Stomach smooth muscle (tissue), 2 donors: ENCODE measurements around the gene TTC28.
"Not testable (repeated sequence)": the region's sequence is repeated elsewhere in the genome, so short reads cannot be mapped to it uniquely, and the experiment has no call there.

Experiments used
- H3K27ac ChIP-seq: one replicate; pipeline ENCODE4 v1.7.0; 2013; ENCODE audit warnings: mild to moderate bottlenecking, low read length, inconsistent platforms
- H3K27me3 ChIP-seq, 2 donors: one replicate each; pipeline ENCODE4 v1.7.0; 2013; ENCODE audit warnings: low read length in 2 of 2; ENCODE audit not compliant: insufficient read depth in 2 of 2, control insufficient read depth in 1 of 2
- H3K36me3 ChIP-seq, 2 donors: one replicate each; pipeline ENCODE4 v1.7.0; 2013; ENCODE audit warnings: low read length in 2 of 2; ENCODE audit not compliant: control insufficient read depth in 2 of 2, insufficient read depth in 2 of 2
- H3K4me1 ChIP-seq: one replicate; pipeline ENCODE4 v1.7.0; 2013; ENCODE audit warnings: low read length; ENCODE audit not compliant: control insufficient read depth, insufficient read depth
- H3K4me3 ChIP-seq, 2 donors: one replicate each; pipeline ENCODE4 v1.7.0; 2013; ENCODE audit warnings: low read length in 2 of 2
- H3K9ac ChIP-seq, 2 donors: one replicate each; pipeline ENCODE4 v1.7.0; 2013; ENCODE audit warnings: low read length in 2 of 2, mild to moderate bottlenecking in 1 of 2
- H3K9me3 ChIP-seq, 2 donors: one replicate each; pipeline ENCODE4 v1.7.0; 2013; ENCODE audit warnings: low read length in 2 of 2; ENCODE audit not compliant: control insufficient read depth in 2 of 2
- donor health status: healthy.
- donor health status: Pancreatic carcinoma.

Gene TTC28

GRCh38 chr22:28074526-28074925 lies 605.1 kb downstream of the TTC28 start:
- Histone ChIP-seq H3K9me3 (no peaks in the 10 kb centered on the region), H3K36me3 (peaks cover 5 to 8% of the 10 kb centered on the region in 2 donors), H3K27me3 (no peaks in the 10 kb centered on the region), H3K4me3 (no peak overlapping the region), H3K27ac (no peak overlapping the region), H3K4me1 (peaks cover 7% of the 10 kb centered on the region), H3K9ac (no peak overlapping the region)

- Histone ChIP-seq H3K36me3 (peaks cover 5 to 8% of the 10 kb centered on the region in 2 donors), H3K4me3 (no peak overlapping the region), H3K9me3 (no peaks in the 10 kb centered on the region), H3K9ac (no peak overlapping the region), H3K4me1 (peaks cover 7% of the 10 kb centered on the region), H3K27me3 (no peaks in the 10 kb centered on the region), H3K27ac (no peak overlapping the region)
These were observed 607.6 kb downstream of the TTC28 start for GRCh38 chr22:28072066-28072465.

DNA sequence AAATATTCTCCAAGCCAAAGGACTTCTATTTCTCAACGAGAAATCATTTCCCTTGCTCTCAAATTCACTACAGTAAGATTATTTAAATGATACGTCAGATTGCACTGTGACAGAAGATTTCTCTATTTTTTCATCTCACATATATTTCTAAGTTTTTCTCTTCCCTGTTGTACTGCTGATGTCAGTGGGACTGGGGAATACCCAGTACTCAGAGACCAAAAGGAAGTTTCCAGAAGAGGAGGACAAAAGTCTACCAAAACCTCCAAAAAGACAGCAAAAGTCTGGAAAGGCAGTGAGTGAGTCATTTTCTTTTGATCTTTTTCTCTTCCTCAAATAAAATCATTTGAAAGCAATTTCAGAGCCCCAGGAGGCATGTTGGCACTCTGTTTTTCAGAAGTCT lies 610.8 kb downstream of the TTC28 start:
- Histone ChIP-seq H3K36me3 (peaks cover 5 to 11% of the 10 kb centered on the region in 2 donors), H3K27ac (no peak overlapping the region), H3K9ac (no peak overlapping the region), H3K9me3 (no peaks in the 10 kb centered on the region), H3K4me3 (no peak overlapping the region), H3K4me1 (no peaks in the 10 kb centered on the region), H3K27me3 (no peaks in the 10 kb centered on the region)

- Histone ChIP-seq H3K27ac (no peak overlapping the region), H3K36me3 (peaks cover 0 to 4% of the 10 kb centered on the region in 2 donors), H3K9me3 (no peaks in the 10 kb centered on the region), H3K4me3 (no peak overlapping the region), H3K9ac (no peak overlapping the region), H3K27me3 (no peaks in the 10 kb centered on the region), H3K4me1 (no peaks in the 10 kb centered on the region)
These were observed 614.7 kb downstream of the TTC28 start for GRCh38 chr22:28064920-28065319.

DNA sequence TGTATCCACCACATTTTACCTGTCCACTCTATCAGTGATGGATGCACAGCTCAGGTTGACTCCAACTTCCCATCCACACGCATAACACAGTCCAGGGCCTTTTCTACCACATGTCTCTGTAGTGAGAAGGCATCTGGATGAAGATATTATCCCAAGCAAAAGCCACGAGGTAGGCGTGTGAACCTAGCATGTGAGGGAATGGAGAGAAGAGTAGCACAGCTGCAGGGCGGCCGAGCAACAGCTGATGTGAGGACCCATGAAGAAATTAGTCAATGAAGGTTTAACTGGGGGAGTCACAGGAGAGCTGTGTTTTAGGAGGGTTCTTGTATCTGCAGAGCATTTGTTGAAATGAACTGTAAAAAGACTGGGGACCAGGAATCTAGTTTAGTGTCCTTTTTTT lies 616.0 kb downstream of the TTC28 start:
- no peaks in the 10 kb centered on the region for H3K27me3 ChIP-seq
- no peaks in the 10 kb centered on the region for H3K4me1 ChIP-seq
- H3K4me3 ChIP-seq: no peak overlapping the region
- H3K9me3 ChIP-seq: no peaks in the 10 kb centered on the region
- peaks cover 0 to 4% of the 10 kb centered on the region in 2 donors for H3K36me3 ChIP-seq
- no peak overlapping the region for H3K9ac ChIP-seq
- H3K27ac ChIP-seq: no peak overlapping the region

DNA sequence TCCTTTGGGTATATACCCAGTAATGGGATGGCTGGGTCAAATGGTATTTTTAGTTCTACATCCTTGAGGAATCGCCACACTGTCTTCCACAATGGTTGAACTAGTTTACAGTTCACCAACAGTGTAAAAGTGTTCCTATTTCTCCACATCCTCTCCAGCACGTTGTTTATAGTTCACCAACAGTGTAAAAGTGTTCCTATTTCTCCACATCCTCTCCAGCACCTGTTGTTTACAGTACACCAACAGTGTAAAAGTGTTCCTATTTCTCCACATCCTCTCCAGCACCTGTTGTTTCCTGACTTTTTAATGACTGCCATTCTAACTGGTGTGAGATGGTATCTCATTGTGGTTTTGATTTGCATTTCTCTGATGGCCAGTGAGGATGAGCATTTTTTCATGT lies 619.0 kb downstream of the TTC28 start:
- H3K27ac ChIP-seq, H3K36me3 ChIP-seq, H3K9ac ChIP-seq, H3K27me3 ChIP-seq, H3K4me3 ChIP-seq, H3K4me1 ChIP-seq, H3K9me3 ChIP-seq: not testable (repeated sequence)

- H3K9me3 ChIP-seq: no peaks in the 10 kb centered on the region
- peaks cover 0 to 2% of the 10 kb centered on the region in 2 donors for H3K36me3 ChIP-seq
- no peaks in the 10 kb centered on the region for H3K4me1 ChIP-seq
- no peak overlapping the region for H3K27ac ChIP-seq
- H3K9ac ChIP-seq: no peak overlapping the region
- H3K4me3 ChIP-seq: no peak overlapping the region
- no peaks in the 10 kb centered on the region for H3K27me3 ChIP-seq
These were observed 621.6 kb downstream of the TTC28 start for GRCh38 chr22:28058036-28058435.

GRCh38 chr22:28054819-28055208 lies 624.8 kb downstream of the TTC28 start:
- H3K4me1 ChIP-seq: no peaks in the 10 kb centered on the region
- H3K9ac ChIP-seq: no peak overlapping the region
- H3K36me3 ChIP-seq: peaks cover 0 to 2% of the 10 kb centered on the region in 2 donors
- no peak overlapping the region for H3K27ac ChIP-seq
- no peaks in the 10 kb centered on the region for H3K27me3 ChIP-seq
- H3K4me3 ChIP-seq: no peak overlapping the region
- H3K9me3 ChIP-seq: no peaks in the 10 kb centered on the region

DNA sequence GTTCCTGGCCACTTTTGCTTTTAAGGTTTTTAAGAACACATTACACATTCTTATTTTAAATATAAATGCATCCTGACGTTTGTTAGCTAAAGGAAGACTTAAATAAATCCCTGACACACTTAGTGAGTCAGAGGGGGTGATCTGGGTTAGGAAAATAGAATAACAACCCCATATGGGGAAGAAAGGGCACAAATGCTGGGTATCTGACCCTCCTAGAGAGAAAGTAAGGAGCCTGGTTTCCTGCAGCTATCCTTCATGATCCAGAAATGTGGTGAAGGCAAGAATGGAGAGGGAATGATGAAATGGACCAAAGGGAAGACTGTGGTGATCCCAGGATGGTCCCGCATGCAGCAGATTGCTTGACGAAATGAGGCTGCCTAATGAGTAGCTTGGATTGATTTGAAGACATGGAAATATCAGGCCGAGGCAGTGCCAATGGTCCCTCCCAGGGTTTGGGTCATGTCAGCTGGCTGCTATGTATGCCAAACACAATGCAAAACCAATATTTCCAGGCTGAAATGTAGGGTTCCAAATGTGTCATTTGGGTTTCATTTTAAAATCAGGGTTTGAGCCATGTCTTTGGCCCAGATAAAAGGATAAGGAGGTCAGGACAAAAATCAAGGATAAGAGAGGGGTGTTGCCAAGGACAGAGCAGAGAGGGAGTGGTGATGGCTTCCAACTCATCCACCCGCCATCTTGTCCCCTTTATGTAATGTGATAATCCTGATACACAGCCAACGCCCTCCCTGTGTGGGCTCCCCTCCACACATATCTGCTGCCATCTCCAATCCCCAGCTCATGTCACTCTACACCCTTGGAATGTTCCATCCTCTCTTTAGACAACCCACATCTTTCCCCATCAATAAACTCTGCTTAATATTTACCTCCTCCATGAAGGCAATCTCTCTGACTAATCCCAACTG lies 625.5 kb downstream of the TTC28 start:
- H3K27ac ChIP-seq: no peak overlapping the region
- no peak overlapping the region for H3K4me3 ChIP-seq
- peaks cover 0 to 2% of the 10 kb centered on the region in 2 donors for H3K36me3 ChIP-seq
- H3K9ac ChIP-seq: no peak overlapping the region
- no peaks in the 10 kb centered on the region for H3K9me3 ChIP-seq
- H3K4me1 ChIP-seq: no peaks in the 10 kb centered on the region
- H3K27me3 ChIP-seq: no peaks in the 10 kb centered on the region

DNA sequence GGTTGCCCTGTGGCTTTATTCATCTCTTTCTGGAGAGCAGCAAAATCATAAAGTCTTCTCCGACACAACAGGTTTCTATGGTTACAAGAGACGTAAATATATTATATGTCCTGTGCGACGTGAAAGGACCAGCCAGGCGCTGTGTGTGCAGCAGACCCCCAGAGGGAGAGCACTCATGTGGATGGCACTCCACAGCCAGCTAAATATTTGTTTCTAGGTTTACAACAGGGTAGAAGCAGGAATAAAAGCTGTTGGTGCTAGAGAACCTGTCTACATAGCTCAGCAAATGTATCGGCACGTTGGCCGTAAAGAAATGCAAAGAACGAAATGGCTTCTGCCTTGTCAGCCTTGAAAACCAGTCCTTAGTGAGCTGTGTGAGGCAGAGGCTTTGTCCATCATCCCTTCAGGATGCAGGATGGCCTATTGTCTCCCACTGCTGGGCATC lies 626.8 kb downstream of the TTC28 start:
- Histone ChIP-seq H3K9me3 (no peaks in the 10 kb centered on the region), H3K9ac (no peak overlapping the region), H3K4me3 (no peak overlapping the region), H3K36me3 (peaks cover 0 to 2% of the 10 kb centered on the region in 2 donors), H3K27ac (no peak overlapping the region), H3K4me1 (peaks cover 2% of the 10 kb centered on the region), H3K27me3 (no peaks in the 10 kb centered on the region)

- no peaks in the 10 kb centered on the region for H3K27me3 ChIP-seq
- no peak overlapping the region for H3K27ac ChIP-seq
- H3K9me3 ChIP-seq: no peaks in the 10 kb centered on the region
- no peak overlapping the region for H3K4me3 ChIP-seq
- no peak overlapping the region for H3K9ac ChIP-seq
- H3K4me1 ChIP-seq: peaks cover 5% of the 10 kb centered on the region
- peaks cover 0 to 2% of the 10 kb centered on the region in 2 donors for H3K36me3 ChIP-seq
These were observed 627.8 kb downstream of the TTC28 start for GRCh38 chr22:28051787-28052356.
